NCI-H1105 (cell line): ENCODE measurements around the gene ESR1.

ENCODE experiments used
- DNase-seq: peaks from one replicate; lab custom pipeline; 2025; lab: John Stamatoyannopoulos, UW

ESR1 gene

GRCh38 chr6:152094992-152095592, 287.6 kb downstream of the ESR1 start:
- DNase-seq: no peak

GRCh38 chr6:152096863-152097496, 289.5 kb downstream of the ESR1 start:
- no peak for DNase-seq

DNA sequence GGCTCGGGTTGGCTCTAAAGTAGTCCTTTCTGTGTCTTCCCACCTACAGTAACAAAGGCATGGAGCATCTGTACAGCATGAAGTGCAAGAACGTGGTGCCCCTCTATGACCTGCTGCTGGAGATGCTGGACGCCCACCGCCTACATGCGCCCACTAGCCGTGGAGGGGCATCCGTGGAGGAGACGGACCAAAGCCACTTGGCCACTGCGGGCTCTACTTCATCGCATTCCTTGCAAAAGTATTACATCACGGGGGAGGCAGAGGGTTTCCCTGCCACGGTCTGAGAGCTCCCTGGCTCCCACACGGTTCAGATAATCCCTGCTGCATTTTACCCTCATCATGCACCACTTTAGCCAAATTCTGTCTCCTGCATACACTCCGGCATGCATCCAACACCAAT, 291.2 kb downstream of the ESR1 start:
- no peak for DNase-seq

DNA sequence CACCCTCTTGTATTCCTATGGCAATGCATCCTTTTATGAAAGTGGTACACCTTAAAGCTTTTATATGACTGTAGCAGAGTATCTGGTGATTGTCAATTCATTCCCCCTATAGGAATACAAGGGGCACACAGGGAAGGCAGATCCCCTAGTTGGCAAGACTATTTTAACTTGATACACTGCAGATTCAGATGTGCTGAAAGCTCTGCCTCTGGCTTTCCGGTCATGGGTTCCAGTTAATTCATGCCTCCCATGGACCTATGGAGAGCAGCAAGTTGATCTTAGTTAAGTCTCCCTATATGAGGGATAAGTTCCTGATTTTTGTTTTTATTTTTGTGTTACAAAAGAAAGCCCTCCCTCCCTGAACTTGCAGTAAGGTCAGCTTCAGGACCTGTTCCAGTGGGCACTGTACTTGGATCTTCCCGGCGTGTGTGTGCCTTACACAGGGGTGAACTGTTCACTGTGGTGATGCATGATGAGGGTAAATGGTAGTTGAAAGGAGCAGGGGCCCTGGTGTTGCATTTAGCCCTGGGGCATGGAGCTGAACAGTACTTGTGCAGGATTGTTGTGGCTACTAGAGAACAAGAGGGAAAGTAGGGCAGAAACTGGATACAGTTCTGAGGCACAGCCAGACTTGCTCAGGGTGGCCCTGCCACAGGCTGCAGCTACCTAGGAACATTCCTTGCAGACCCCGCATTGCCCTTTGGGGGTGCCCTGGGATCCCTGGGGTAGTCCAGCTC, 292.1 kb downstream of the ESR1 start:
- DNase-seq: no peak

- no peak for DNase-seq
Observed at GRCh38 chr6:152100183-152100618, 292.7 kb downstream of the ESR1 start.

DNA sequence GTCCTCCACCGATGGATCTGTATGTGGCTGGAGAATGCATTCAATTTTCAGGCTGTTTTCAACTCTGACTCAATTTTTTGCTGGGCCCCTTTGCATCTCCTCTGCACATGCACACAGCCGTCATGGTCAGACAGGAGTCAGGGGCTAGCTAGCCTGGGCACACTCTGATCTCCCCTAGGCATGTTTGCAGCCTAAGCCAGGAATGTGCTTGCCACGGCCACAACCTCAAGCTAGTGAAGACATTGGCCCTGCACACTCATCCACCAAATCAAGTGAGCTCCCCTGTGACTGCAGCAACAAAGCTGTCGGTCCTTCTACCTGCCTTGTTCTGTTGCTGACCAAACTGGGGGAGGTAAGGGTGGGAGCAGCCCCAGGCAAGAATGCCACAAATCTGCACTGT, 300.5 kb downstream of the ESR1 start:
- DNase-seq: no peak

GRCh38 chr6:152110886-152111820, 303.7 kb downstream of the ESR1 start:
- no peak for DNase-seq

GRCh38 chr6:152112491-152113261, 305.2 kb downstream of the ESR1 start:
- DNase-seq: no peak

DNA sequence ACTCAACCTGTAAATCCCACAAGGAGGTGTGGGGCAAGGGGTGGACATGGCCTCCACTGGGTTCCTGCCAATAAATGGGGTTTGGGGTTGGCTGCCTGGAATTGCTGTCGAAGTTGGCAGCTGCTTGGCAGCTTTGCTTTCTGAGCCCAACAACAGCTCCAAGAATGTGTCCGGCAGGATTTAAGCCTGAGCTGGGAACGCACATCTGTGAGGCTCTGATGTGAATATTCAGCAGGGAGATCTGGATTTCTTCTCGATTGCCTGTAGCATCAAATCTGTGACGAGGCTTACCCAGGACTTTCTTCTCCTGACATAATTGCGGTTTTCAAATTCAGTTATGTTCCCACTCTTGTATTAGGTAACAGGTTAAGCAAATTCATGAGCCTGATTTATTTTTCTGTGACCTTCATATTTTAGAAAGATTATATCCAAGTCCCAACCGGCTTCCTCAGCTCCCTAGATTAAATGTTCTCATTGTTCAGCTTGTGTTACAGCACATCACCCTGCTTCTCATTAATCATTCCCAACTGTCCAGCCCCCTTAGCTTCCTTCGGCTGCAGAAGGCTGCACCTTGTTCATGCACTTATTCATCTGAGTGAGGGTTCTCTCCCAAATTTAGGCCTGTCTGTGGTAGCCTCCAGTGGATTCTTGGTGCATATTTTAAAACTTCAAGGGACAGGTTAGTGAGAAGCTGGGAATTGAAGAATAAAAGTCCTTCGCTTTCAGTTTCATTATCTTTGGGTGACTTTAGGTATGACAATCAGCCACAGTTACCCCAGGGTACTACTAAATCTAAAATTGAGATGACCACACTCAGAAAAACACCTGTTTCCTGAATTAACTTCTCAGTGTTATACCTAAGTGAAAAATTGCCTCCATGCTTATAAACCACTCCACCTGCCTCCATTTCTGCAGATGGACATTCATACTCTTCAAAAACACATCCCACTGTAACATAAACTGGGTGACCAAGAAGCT, 310.0 kb downstream of the ESR1 start:
- no peak for DNase-seq

DNA sequence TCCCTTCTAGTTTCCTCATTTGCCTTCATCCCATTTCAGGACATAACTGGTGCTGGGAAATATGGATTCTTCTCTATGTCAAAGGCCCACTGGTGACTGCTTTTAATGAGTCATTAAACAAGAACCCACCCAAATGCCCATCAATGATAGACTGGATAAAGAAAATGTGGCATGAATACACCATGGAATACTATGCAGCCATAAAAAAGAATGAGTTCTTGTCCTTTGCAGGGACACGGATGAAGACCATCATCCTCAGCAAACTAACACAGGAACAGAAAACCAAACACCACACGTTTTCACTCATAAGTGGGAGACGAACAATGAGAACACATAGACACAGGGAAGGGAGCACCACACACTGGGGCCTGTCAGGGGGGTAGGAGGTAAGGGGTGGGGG, 310.7 kb downstream of the ESR1 start:
- no peak for DNase-seq

DNA sequence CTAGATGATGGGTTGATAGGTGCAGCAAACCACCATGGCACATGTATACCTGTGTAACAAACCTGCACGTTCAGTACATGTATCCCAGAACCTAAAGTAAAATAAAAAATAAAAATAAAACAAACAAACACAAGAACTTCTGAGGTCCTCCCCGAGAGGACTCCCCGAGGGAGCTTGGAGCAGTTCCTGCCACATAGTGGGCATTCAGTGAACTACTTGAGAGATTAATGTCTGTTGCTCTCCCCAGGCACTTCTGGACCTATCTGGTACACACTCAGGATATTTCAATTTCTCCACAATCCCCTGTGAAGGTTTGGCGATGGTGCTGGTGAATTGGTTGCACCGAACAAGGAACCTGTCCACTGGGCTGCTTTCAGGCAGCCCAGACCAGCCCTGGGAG, 311.2 kb downstream of the ESR1 start:
- DNase-seq: no peak

- no peak for DNase-seq
Observed at GRCh38 chr6:152119831-152120230, 312.3 kb downstream of the ESR1 start.

DNA sequence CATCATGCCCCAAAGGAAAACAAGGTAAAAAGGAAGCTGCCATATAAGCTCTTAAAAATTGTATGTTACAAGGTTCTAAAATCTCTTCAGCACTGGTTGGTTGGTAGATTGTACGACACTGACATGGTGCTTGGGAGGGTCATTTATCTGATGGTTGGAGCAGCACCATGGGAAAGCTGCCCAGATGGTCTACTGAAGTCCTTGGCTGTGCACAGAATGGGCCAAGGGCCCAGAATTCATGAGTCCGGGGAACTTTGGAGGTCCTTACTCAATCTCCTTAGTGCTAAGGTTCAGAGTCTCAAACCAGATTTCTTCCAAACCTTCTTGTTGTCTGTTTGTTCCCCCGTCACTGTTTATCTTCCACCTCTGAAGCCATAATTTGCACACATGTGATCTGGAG, 314.4 kb downstream of the ESR1 start:
- DNase-seq: no peak

- no peak for DNase-seq
Observed at GRCh38 chr6:152122434-152122833, 315.0 kb downstream of the ESR1 start.

- no peak for DNase-seq
Observed at GRCh38 chr6:152123076-152123475, 315.6 kb downstream of the ESR1 start.

GRCh38 chr6:152124429-152125074, 317.1 kb downstream of the ESR1 start:
- peak; percentile 11 for DNase-seq

GRCh38 chr6:152127432-152128165, 320.1 kb downstream of the ESR1 start:
- DNase-seq: no peak

DNA sequence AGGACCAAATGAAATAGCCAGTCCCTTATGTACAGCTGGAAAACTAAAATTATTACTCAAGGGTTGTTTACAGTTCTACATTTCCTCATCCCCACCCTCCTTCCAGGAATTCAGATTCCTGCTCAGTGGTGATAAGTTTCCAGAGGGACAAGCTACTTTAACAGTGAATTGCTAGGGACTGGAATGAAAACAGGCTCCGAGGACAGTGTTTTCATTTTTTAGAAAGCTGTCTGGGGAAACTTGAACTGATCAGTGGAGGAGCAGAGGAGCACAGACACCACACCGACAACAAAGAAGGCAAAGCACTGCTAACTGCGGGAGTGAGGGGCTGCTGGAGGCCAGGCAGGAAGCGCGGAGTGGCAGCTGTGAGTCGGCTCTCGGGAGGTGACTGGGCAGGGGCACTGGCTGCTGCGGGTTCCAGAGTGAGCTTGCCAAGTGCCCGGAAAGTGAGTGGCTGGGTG, 322.2 kb downstream of the ESR1 start:
- DNase-seq: no peak

- no peak for DNase-seq
Observed at GRCh38 chr6:152130441-152130840, 323.0 kb downstream of the ESR1 start.
